ENCODE measurements around the gene CNOT2.
A peak's percentile ranks its signal among the peaks of the same experiment; 100 is the strongest.
"Not testable (repeated sequence)": the region's sequence is repeated elsewhere in the genome, so short reads cannot be mapped to it uniquely, and the experiment has no call there.

The CNOT2 gene

GRCh38 chr12:70254225-70254624 is 11.0 kb downstream of the CNOT2 start:
- no peak for DNase-seq

DNA sequence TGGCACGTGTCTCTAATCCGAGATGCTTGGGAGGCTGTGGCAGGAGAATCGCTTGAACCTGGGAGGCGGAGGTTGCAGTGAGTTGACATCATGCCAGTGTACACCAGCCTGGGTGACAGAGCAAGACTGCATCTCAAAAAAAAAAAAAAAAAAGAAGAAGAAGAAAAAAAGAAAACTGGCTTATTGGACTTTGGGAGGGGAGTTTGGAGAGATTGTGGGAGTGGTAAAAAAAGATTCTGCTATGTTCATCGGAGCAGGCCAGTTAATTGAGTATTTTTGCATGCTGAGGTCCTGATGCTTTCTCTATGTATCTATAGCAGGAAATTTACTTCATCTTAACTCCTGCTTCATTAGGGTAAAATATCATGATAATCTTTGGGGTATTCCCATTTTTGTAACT is 11.6 kb downstream of the CNOT2 start:
- DNase-seq, result no peak

- no peak for DNase-seq
Measured at GRCh38 chr12:70255311-70255710, 12.1 kb downstream of the CNOT2 start.

GRCh38 chr12:70258605-70259403 is 15.6 kb downstream of the CNOT2 start:
- DNase-seq, result peak; percentile 80

DNA sequence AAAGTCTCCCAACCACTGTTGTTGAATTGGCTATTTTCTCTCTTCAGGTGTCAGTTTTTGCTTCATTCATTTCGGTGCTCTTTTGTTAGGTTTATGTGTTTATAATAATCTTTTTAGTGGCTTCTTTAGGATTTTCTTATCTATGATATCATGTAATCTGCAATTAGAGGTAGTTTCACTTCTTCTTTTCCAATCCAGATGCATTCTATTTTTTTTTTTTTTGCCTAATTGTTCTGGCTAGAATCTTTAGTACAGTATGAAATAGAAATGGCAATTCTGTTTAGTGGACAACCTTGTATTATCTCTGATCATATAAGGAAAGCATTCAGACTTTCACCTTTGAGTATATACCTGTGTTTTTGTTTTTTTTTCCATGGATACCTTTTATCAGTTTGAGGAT is 17.4 kb downstream of the CNOT2 start:
- DNase-seq, result no peak

- no peak for DNase-seq
Measured at GRCh38 chr12:70264067-70264867, 21.0 kb downstream of the CNOT2 start.

DNA sequence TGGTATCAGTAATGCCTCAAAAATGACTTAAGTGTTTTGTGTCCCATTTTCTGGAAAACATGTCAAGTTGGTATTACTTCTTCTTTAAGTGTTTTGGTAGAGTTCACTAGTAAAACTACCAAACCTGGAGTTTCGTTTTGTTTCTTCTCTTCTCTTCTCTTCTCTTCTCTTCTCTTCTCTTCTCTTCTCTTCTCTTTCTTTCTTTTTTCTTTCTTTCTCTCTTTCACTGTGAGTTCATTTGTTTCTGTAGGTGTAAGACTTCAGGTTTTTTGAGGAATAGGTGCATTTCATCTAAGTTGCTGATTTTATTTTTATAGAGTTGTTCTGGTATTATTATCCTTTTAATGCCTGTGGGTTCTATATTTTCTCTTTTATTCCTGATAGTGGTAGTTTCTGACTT is 21.9 kb downstream of the CNOT2 start:
- no peak for DNase-seq

- DNase-seq, result no peak
Measured at GRCh38 chr12:70267550-70267949, 24.3 kb downstream of the CNOT2 start.

GRCh38 chr12:70268972-70269371 is 25.7 kb downstream of the CNOT2 start:
- DNase-seq, result no peak

DNA sequence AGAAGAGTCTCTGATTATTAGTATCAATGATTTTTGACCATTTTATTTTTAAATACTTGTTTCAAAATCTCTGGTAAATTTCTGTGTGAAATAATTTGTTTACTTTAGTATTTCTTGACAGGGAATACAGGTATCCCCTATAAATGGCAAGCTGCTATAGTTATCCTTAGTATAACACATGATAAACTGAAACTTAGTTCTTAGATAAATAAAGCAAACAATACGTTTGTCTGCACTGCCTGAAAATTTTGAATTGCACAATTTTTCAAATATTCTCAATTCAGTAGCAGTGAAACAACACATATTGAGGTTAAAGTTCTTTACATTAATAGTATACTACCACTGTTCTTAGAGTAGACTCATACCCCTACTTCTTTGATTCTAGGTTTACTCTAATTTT is 26.9 kb downstream of the CNOT2 start:
- DNase-seq, result no peak

DNA sequence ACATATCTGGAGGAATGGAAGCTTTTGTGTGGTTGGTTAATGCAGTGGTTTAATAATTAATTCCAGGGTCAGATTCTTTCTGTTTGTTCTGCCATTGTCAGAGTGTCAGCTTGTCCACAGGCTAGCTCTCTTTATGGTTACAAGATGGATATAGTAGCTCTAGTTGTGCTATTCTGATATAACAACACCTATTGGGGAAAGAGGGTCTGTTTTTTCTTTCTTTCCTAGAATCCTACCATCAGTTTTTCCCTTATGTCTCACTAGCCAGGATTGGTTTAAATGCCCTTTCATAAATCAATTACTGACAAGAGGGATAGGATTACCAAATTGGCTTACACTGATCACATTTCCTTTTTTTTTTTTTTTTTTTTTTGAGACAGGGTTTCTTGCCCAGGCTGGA is 27.8 kb downstream of the CNOT2 start:
- no peak for DNase-seq

DNA sequence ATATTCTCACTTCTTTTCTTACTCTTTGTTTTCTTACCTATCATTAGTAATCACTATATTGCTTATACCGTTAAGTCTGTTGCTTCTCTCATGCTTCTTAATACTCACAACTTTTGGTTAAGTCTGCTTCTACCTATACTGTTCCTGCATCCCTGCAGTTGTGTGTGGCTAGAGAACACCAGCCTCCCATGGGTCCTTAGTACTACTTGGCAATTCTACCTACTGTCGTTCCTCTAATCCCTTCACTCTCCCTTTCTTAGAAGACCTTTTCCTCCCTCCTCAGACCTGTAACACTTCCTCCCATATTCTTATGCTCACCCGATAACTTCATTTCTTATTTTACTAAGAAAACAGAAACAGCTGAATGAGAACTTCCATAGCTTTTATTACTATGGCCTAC is 29.3 kb downstream of the CNOT2 start:
- DNase-seq, result no peak

DNA sequence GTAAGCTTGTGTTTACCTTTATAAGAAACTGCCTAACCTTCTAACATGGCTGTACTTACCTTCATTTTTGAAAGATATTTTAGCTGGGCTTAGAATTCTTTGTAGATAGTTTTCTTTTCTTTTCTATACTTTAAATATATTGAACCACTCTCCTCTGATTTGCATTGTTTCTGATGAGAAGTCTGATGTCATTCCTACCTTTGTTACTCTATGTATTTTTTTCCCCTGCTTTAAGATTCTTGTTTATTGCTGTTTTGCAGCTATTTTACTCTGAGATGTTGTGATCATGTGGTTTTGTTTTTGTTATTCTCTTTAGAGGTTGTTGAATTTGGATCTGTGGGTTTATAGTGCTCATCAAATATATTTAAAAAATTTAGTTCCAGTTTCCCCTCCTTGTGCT is 31.8 kb downstream of the CNOT2 start:
- no peak for DNase-seq

GRCh38 chr12:70277973-70278372 is 34.7 kb downstream of the CNOT2 start:
- no peak for DNase-seq

DNA sequence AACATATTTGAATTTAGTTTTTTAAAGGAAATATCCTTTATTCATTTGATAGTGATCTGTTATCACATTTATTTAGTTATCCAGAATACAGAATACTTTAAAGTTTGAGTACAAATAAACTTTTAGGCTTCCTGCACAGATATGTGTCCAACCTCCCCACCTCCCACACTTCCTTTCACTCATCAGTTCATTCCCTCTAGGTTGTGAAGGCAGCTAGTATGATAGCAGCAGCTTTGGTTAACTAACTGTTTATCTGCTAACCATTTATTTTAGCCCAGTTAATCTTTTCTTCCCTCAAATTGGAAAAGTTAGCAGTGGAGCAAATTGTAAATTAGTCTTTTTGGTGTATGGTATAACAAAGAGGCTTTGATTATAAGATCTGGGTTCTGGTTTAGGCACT is 35.7 kb downstream of the CNOT2 start:
- DNase-seq, result no peak

- DNase-seq, result no peak
Measured at GRCh38 chr12:70283232-70283631, 40.0 kb downstream of the CNOT2 start.

DNA sequence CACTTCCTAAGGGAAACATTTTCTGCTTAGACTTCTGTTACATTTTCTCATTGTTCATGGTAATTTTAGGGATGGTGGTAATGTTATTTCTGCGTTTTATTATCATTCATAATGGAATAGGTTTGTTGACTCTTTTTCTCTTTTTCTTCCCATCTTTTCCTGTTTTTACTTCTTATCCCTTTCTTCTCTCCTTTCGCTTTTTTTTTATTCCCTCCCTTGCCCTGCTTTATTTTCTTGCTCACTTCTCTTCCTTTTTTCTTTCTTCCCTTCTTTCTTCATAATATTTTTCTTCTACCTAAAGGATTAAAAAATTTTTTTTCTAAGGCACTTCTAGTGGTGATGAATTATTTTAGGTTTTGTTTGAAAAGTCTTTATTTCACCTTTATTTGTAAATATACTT is 45.6 kb downstream of the CNOT2 start:
- DNase-seq, result no peak

GRCh38 chr12:70290116-70290515 is 46.9 kb downstream of the CNOT2 start:
- no peak for DNase-seq

- DNase-seq, result no peak
Measured at GRCh38 chr12:70292017-70292776, 49.0 kb downstream of the CNOT2 start.

DNA sequence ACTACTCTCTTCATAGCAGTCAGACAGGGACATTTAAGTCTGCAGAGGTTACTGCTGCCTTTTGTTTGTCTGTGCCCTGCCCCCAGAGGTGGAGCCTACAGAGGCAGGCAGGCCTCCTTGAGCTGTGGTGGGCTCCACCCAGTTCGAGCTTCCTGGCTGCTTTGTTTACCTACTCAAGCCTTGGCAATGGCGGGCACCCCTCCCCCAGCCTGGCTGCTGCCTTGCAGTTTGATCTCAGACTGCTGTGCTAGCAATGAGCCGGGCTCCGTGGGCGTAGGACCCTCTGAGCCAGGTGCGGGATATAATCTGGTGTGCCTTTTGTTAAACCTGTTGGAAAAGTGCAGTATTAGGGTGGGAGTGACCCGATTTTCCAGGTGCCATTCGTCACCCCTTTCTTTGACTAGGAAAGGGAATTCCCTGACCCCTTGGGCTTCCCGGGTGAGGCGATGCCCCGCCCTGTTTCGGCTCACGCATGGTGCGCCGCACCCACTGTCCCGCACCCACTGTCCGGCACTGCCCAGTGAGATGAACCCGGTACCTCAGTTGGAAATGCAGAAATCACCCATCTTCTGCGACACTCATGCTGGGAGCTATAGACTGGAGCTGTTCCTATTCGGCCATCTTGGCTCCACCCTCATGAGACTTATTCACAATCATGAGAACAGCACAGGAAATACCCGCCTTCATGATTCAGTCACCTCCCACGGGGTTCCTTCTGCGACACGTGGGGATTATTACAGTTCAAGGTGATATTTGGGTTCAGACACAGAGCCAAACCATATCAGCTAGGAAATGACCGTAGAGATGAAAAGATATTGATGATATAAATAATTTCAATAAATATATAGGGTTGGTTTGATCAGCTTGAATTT is 61.7 kb downstream of the CNOT2 start:
- not testable (repeated sequence) for DNase-seq

DNA sequence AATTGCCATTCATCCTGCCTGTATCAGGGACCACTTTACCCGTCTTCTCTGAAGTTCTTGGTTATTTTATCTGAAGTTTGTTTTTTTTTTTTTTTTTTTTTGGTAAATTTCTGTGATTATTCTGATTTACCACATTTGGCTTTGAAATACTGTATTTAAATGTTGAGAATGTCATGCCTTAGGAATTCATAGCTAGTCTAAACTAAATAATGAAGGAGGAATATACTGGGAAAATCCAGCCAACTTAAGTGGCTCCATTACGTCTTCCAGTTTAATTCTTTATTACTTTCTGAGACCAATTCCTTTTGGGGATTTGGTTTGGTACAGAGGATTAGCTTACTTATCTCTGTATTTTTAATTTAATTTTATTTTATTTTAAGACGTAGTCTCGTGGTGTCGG is 62.6 kb downstream of the CNOT2 start:
- DNase-seq, result no peak

DNA sequence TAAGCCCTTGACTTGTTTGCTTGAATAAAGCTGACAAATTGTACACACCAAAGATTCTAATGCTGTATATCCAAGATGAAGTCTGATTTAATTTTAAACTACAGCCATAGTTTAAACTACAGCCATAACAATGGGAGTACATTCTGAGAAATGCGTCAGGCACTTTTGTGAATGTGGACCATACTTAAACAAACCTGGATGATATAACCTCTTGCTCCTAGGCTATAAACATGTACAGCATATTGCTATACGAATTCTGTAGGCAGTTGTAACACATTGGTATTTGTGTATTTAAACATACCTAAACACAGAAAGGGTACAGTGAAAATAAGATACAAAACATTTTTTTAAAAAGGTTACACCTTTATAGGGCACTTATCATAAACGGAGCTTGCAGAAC is 63.4 kb downstream of the CNOT2 start:
- DNase-seq, result no peak

DNA sequence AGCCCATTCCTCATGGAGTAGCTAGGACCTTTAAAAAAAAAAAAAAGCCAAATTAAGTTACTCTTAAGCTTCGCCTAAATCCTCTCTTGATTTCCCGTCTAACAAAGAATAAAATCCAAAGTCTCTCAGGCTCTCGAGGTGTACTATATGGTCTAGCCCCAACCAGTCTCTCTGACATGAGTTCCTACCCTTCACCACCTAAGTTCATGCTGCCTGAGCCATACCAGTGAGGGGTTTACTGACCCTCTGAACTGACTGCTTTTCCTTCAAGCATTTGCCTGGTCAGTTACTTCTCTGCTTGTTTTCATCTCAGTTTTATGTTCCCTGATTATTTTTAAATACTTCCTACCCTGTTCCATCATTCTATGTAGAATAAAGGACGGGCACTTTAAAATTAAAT is 64.6 kb downstream of the CNOT2 start:
- no peak for DNase-seq
